ENCODE data around the gene MTHFR. TPM values are rescaled to one million over a fixed set of nuclear protein-coding genes. Genes with fewer than 3 reads are reported as not detected.

The MTHFR gene
- total RNA-seq, 6 donors from 2014 or later: 51.5 to 163 (median 58.2) TPM

GRCh38 chr1:11802616-11802972, 3.2 kb downstream of the MTHFR start:
- 6 to 16% methylated on average over 3 to 6 of the region's 6 CpGs for WGBS, 2 donors
- no peak for TF ChIP-seq POLR2A (IDR thresholded peaks at IDR 0.05)
- TF ChIP-seq POLR2AphosphoS5 (IDR thresholded peaks at IDR 0.05): peak in 1 of 2 donors; percentile 28
- TF ChIP-seq CTCF (IDR thresholded peaks at IDR 0.05): no peak
- no peak for TF ChIP-seq EP300 (IDR thresholded peaks at IDR 0.05)
- no peaks in the 10 kb centered on the region for H3K27me3 ChIP-seq
- DNase-seq (no peak), ATAC-seq (ENCODE audit: low FRiP score in 2 of 2) (no peak)
- H3K27ac ChIP-seq: peak overlapping the region; percentile 91 to 99 (median 97)
- peak overlapping the region; percentile 45 to 72 (median 70) for H3K4me3 ChIP-seq
- H3K4me1 ChIP-seq: peaks cover 54 to 64% (median 58%) of the 10 kb centered on the region in 4 donors
- no peaks in the 10 kb centered on the region for H3K9me3 ChIP-seq
- H3K36me3 ChIP-seq: peaks cover 11 to 43% (median 26%) of the 10 kb centered on the region in 4 donors

- no peaks in the 10 kb centered on the region for H3K9me3 ChIP-seq
- H3K27ac ChIP-seq: peak overlapping the region; percentile 8 to 99 (median 44)
- DNase-seq (no peak), ATAC-seq (ENCODE audit: low FRiP score in 2 of 2) (no peak)
- peaks cover 49 to 64% (median 57%) of the 10 kb centered on the region in 4 donors for H3K4me1 ChIP-seq
- no peaks in the 10 kb centered on the region for H3K27me3 ChIP-seq
- 92 to 96% methylated on average over 9 to 21 of the region's 21 CpGs for WGBS, 2 donors
- H3K36me3 ChIP-seq: peaks cover 14 to 52% (median 35%) of the 10 kb centered on the region in 4 donors
- peak overlapping the region in 1 of 4 donors; percentile 70 for H3K4me3 ChIP-seq
- TF ChIP-seq POLR2AphosphoS5 (IDR thresholded peaks at IDR 0.05) (no peak), CTCF (IDR thresholded peaks at IDR 0.05) (no peak), EP300 (IDR thresholded peaks at IDR 0.05) (no peak), POLR2A (IDR thresholded peaks at IDR 0.05) (no peak)
Measured at GRCh38 chr1:11800756-11801433, 4.9 kb downstream of the MTHFR start.

GRCh38 chr1:11800391-11800755, 5.4 kb downstream of the MTHFR start:
- Histone ChIP-seq H3K9me3 (no peaks in the 10 kb centered on the region), H3K4me3 (peak overlapping the region in 1 of 4 donors; percentile 70), H3K36me3 (peaks cover 20 to 57% (median 39%) of the 10 kb centered on the region in 4 donors), H3K4me1 (peaks cover 49 to 64% (median 57%) of the 10 kb centered on the region in 4 donors), H3K27ac (peak overlapping the region in 3 of 4 donors; percentile 8 to 99 (median 48)), H3K27me3 (no peaks in the 10 kb centered on the region)
- 83 to 98% methylated on average over 6 to 8 of the region's 8 CpGs for WGBS, 2 donors
- no peak for ATAC-seq (ENCODE audit: low FRiP score in 2 of 2)
- DNase-seq: no peak
- TF ChIP-seq POLR2A (IDR thresholded peaks at IDR 0.05) (no peak), CTCF (IDR thresholded peaks at IDR 0.05) (no peak), POLR2AphosphoS5 (IDR thresholded peaks at IDR 0.05) (no peak)

DNA sequence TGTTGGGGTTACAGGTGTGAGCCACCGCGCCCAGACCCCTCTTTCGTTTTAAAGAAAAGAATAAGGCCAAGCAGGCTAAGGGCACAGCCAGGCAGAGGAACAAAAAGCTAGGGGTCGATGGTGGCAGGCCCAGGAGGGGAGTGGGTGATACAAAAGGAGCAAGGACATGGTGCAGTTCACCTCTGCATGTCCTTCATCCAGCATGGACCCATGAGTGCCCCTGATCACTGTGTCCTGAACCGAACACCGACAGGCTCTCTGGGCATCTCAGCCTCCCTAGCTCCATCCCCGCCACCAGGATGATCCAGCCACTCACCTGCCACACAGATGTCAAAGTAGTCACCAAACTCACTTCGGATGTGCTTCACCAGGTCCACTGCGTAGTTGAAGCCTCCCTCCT, 5.9 kb downstream of the MTHFR start:
- ATAC-seq (ENCODE audit: low FRiP score in 2 of 2) (no peak), DNase-seq (no peak)
- peaks cover 24 to 62% (median 44%) of the 10 kb centered on the region in 4 donors for H3K36me3 ChIP-seq
- 96 to 99% methylated on average over 9 of the region's 9 CpGs for WGBS, 2 donors
- TF ChIP-seq EP300 (IDR thresholded peaks at IDR 0.05) (no peak), POLR2AphosphoS5 (IDR thresholded peaks at IDR 0.05) (no peak), POLR2A (IDR thresholded peaks at IDR 0.05) (no peak), CTCF (IDR thresholded peaks at IDR 0.05) (no peak)
- H3K4me3 ChIP-seq: no peak overlapping the region
- H3K27ac ChIP-seq: peak overlapping the region in 3 of 4 donors; percentile 8 to 50 (median 48)
- no peaks in the 10 kb centered on the region for H3K27me3 ChIP-seq
- peaks cover 47 to 62% (median 54%) of the 10 kb centered on the region in 4 donors for H3K4me1 ChIP-seq
- no peaks in the 10 kb centered on the region for H3K9me3 ChIP-seq

- H3K4me1 ChIP-seq: peaks cover 39 to 54% (median 46%) of the 10 kb centered on the region in 4 donors
- H3K36me3 ChIP-seq: peaks cover 31 to 70% (median 52%) of the 10 kb centered on the region in 4 donors
- no peaks in the 10 kb centered on the region for H3K9me3 ChIP-seq
- no peak overlapping the region for H3K4me3 ChIP-seq
- DNase-seq (no peak), ATAC-seq (ENCODE audit: low FRiP score in 2 of 2) (no peak)
- TF ChIP-seq EP300 (IDR thresholded peaks at IDR 0.05): no peak
- TF ChIP-seq CTCF (IDR thresholded peaks at IDR 0.05): no peak
- no peak for TF ChIP-seq POLR2A (IDR thresholded peaks at IDR 0.05)
- TF ChIP-seq POLR2AphosphoS5 (IDR thresholded peaks at IDR 0.05): no peak
- 94 to 97% methylated on average over 4 to 5 of the region's 5 CpGs for WGBS, 2 donors
- peak overlapping the region in 3 of 4 donors; percentile 69 to 94 (median 79) for H3K27ac ChIP-seq
- no peaks in the 10 kb centered on the region for H3K27me3 ChIP-seq
Measured at GRCh38 chr1:11799099-11799498, 6.7 kb downstream of the MTHFR start.

Measured in upper lobe of left lung (tissue), 6 donors.